SHP77 treated with DMSO at 0.1 percent for 48 hours (cell line): ENCODE measurements around the gene ZMYND12.
"Not testable (repeated sequence)": the region's sequence is repeated elsewhere in the genome, so short reads cannot be mapped to it uniquely, and the experiment has no call there.

Experiments
- DNase-seq: peaks from one replicate; lab custom pipeline; 2025; lab: John Stamatoyannopoulos, UW

The ZMYND12 gene, protein sequence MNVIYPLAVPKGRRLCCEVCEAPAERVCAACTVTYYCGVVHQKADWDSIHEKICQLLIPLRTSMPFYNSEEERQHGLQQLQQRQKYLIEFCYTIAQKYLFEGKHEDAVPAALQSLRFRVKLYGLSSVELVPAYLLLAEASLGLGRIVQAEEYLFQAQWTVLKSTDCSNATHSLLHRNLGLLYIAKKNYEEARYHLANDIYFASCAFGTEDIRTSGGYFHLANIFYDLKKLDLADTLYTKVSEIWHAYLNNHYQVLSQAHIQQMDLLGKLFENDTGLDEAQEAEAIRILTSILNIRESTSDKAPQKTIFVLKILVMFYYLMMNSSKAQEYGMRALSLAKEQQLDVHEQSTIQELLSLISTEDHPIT

GRCh38 chr1:42456010-42456753, at the start of gene ZMYND12, which contains the start of gene PPCS:
ZMYND12 (minus strand) TSS chr1:42456022; CDS start chr1:42455997, 25 bp downstream.
PPCS (plus strand) TSS chr1:42456543; CDS start chr1:42456566, 23 bp downstream.
- peak; percentile 79 for DNase-seq

GRCh38 chr1:42504535-42505128, 48.8 kb upstream of the ZMYND12 start:
- DNase-seq = no peak

GRCh38 chr1:42502031-42502430, 46.2 kb upstream of the ZMYND12 start:
- DNase-seq = not testable (repeated sequence)

GRCh38 chr1:42490237-42490636, 34.4 kb upstream of the ZMYND12 start:
- no peak for DNase-seq

GRCh38 chr1:42484382-42484781, 28.6 kb upstream of the ZMYND12 start:
- DNase-seq = no peak

DNA sequence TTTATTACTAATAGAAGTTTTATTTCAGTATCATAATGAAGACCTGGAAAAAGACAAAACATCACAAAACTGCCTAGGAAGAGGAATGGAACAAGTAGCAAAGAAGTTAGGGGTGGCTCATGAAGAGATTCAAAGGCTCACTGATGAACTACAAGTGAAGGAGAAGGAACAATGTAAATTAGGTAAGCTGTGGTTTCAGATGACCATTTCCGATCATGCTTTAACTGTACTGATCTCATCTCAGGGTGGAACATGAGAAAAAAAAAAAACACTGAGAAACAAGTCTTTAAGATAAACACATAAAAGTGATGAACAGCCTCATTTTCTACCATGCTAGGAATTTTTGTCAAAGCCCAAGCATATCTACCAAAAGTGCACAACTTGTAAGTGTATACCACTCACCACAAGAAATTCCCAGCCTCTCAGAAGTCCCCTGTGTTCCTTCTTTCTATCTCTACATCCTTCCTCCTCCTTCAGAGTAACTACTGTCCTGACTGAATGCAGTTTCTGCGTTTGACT, 26.9 kb upstream of the ZMYND12 start:
- DNase-seq = no peak

DNA sequence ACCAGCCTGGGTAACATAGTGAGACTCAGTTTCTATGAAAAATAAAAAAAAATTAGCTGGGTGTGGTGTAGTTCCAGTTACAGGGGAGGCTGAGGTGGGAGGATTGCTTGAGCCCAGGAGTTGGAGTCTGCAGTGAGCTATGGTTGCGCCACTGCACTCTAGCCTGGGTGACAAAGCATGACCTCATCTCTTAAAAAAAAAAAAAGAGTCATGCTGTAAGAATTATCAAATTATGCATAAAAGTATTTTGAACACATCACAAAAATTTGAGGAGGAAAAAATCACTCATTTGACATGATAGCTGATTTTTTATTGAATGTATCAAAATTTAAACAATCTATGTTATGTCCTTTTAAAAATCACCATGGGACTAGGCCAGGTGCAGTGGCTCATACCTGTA, 25.1 kb upstream of the ZMYND12 start:
- DNase-seq = no peak

DNA sequence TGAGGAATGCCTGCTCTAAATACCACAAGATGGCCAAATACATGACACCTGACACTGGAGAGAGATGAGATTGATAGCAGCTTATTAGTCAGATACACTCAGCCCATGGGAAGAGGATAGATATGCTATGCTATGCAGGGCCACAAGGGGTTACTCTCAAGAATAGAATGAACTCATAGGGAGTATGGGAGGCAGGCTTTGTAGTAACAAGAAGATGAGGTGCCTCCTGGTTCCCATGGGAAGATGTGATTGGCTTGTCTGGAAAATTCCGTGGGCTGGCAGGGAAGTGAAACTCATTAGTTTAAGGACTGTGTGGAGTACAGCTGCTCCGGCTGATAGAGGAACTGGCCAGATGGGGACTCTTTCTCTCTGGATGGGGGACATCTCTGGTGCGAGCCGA, 23.8 kb upstream of the ZMYND12 start:
- no peak for DNase-seq

GRCh38 chr1:42477775-42478174, 22.0 kb upstream of the ZMYND12 start:
- no peak for DNase-seq

DNA sequence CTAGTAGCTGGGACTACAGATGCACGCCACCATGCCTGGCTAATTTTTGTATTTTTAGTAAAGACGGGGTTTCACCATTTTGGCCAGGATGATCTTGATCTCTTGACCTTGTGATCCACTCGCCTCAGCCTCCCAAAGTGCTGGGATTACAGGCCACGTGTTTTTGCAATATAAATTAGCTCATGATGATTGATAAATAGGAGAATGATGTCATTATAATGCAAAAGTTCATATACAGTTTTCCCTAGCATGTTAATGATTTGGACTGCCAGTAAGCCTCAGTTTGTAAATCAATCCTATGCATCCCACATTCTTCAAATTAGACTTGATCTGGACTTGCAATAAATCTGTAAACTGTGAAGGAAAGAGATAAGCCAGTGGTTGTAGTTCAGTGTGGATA, 21.5 kb upstream of the ZMYND12 start:
- not testable (repeated sequence) for DNase-seq

GRCh38 chr1:42476605-42477004, 20.8 kb upstream of the ZMYND12 start:
- no peak for DNase-seq

- no peak for DNase-seq
Measured at GRCh38 chr1:42469727-42470126, 13.9 kb upstream of the ZMYND12 start.

DNA sequence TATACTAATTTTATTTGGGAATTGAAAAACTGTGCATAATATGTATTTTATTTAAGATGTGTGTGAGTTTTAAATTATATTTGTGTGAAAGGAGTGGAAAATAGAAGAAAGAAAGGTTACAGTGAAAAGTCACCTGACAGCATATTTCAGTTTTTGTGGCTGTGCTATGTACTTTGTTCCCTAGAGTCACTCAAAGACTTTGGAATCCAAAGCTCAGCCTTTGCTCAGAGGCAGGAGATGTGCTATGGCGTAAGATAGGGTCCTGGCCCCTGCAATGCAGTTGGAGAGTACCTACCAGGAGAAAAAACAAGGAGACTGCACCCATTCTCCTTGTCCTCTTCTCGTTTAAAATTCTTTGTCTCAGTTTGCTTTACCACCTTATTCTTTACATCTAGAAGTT, 10.2 kb upstream of the ZMYND12 start:
- DNase-seq = no peak

DNA sequence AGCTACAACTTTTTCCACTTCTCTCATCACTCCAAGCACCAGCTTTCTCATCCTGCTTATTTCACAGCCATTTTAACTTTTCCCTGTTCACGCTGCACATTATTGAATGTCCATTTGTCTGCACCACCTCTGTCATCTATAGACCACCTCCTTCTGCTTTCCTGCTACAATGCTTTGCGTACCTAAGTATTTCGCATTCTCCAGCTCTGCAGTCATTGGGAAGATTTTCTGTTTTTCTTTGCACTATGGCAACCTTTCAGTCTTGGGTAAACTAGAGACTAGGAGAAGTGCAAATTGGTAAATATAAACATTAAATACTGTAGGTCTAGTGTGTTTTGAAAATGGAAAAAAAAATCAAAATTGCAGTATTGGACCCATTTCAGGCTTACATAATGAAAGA, 8.1 kb upstream of the ZMYND12 start:
- no peak for DNase-seq

GRCh38 chr1:42462828-42463763, 7.3 kb upstream of the ZMYND12 start, which contains the start of gene CCDC30:
CCDC30 (plus strand) TSS chr1:42463286; CDS start chr1:42480552, 17,266 bp downstream.
- peak; percentile 97 for DNase-seq

DNA sequence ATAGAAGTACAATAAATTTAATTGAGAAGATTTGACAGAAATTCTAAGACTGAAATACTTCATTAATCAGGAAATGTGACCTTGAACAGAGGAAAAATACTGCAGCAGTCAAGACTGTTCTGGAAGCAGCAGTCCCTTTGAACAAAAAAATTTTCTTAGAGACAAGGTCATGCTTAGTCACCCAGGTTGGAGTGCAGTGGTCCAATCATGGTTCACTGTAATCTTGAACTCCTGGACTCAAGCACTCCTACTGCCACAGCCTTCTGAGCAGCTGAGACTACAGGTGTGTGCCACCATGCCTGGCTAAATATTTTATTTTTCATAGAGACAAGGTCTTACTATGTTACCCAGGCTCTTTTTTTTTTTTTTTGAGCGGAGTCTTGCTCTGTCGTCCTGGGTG, 5.4 kb upstream of the ZMYND12 start:
- DNase-seq = no peak

DNA sequence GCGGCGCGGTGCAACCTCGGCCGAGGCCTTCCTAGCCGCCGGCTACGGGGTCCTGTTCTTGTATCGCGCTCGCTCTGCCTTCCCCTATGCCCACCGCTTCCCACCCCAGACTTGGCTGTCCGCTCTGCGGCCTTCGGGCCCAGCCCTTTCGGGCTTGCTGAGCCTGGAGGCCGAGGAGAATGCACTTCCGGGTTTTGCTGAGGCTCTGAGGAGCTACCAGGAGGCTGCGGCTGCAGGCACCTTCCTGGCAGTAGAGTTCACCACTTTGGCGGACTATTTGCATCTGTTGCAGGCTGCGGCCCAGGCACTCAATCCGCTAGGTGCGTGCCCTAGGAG, 900 bp upstream of the ZMYND12 start:
- DNase-seq = no peak

- DNase-seq = no peak
Measured at GRCh38 chr1:42454403-42454802, 1.4 kb downstream of the ZMYND12 start.

DNA sequence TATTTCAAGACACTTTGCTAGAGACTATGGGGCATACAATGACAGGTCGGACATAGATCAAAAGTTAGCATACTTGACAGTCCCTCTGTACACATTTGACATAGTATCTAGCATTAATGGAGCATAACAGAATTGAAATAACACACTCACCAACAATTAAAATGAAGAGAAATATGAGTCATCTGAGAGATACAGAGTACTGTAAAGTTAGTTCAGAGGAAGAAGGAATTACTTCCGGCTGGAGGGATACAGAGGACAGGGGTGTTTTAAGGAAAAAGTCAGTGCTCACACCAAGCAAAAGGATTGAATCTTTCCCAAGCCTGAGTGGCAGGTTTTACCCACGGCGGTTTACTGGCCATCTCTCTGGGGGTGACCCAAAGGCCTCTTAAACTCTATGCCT, 2.4 kb downstream of the ZMYND12 start:
- no peak for DNase-seq

DNA sequence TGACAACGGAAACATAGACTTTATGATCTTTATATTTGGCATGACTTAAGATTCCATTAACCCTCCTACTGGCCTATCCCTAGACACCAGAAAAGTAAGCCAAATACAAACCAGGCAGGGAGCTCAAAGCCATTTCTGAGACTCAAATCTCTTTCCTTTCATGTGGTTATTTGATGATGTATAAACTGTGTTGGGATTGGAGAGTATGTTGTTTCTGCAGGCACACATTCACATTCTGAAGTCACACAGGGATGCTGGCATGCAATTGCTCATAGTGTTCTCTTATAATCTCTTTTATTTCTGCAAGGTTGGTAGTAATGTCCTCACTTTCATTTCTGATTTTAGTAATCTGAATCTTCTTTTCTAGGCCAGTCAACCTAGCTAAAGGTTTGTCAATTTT, 5.8 kb downstream of the ZMYND12 start:
- no peak for DNase-seq

- no peak for DNase-seq
Measured at GRCh38 chr1:42449256-42449655, 6.6 kb downstream of the ZMYND12 start.

DNA sequence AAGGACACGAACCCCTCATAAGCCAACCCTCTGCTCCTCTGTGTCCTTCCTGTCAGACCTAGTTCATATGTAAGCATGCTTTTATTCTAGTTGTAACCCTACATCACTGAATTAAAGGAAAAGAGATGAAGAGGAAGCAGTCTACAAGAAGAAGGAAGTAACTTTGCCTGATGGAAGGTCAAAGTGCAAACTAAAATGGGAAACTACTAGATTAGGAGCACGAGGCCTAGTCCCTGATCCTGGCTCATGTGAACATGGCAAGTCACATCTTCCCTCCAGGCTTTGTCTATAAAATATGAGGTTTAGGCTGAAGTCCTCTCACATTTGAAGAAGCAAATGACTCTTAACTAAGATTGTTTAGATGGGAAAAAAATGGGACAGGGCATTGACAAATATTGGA, 13.2 kb downstream of the ZMYND12 start:
- DNase-seq = no peak
